ENCODE measurements around the gene NCOA5.

DNA sequence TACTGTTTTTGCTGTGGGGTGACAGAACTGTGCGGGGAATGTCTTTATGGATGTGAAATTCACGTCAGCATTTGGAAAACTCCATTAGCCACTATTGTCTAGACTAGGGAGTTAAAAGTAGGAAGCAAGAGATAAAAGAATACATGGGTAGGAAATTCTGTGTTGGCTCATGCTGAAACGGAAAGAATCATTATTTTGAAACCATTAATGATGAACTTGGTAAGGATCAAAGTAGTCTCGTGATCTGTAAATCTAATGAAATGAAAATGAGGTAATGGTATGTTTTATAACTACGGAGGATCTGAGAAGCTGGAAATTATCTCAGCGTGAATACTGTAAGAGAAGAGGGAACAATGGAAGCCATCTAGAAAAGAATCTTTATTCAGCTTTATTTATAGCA is 17.3 kb upstream of the NCOA5 start:
- TF ChIP-seq, protein P1, sequence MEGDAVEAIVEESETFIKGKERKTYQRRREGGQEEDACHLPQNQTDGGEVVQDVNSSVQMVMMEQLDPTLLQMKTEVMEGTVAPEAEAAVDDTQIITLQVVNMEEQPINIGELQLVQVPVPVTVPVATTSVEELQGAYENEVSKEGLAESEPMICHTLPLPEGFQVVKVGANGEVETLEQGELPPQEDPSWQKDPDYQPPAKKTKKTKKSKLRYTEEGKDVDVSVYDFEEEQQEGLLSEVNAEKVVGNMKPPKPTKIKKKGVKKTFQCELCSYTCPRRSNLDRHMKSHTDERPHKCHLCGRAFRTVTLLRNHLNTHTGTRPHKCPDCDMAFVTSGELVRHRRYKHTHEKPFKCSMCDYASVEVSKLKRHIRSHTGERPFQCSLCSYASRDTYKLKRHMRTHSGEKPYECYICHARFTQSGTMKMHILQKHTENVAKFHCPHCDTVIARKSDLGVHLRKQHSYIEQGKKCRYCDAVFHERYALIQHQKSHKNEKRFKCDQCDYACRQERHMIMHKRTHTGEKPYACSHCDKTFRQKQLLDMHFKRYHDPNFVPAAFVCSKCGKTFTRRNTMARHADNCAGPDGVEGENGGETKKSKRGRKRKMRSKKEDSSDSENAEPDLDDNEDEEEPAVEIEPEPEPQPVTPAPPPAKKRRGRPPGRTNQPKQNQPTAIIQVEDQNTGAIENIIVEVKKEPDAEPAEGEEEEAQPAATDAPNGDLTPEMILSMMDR (IDR thresholded peaks at IDR 0.05 in 4 of 5, conservative IDR thresholded peaks at IDR 0.05 in 1 of 5), result no peak
- TF ChIP-seq POLR2A (IDR thresholded peaks at IDR 0.05), result no peak
